Islet of Langerhans (tissue), 1 donor: Measurements from ENCODE around the gene HHIPL1.

Experiments
- FAIRE-seq: peaks from one replicate; lab custom pipeline; 2011; peaks lifted over from hg19 to GRCh38; lab: Jason Lieb, UNC

Gene HHIPL1

DNA sequence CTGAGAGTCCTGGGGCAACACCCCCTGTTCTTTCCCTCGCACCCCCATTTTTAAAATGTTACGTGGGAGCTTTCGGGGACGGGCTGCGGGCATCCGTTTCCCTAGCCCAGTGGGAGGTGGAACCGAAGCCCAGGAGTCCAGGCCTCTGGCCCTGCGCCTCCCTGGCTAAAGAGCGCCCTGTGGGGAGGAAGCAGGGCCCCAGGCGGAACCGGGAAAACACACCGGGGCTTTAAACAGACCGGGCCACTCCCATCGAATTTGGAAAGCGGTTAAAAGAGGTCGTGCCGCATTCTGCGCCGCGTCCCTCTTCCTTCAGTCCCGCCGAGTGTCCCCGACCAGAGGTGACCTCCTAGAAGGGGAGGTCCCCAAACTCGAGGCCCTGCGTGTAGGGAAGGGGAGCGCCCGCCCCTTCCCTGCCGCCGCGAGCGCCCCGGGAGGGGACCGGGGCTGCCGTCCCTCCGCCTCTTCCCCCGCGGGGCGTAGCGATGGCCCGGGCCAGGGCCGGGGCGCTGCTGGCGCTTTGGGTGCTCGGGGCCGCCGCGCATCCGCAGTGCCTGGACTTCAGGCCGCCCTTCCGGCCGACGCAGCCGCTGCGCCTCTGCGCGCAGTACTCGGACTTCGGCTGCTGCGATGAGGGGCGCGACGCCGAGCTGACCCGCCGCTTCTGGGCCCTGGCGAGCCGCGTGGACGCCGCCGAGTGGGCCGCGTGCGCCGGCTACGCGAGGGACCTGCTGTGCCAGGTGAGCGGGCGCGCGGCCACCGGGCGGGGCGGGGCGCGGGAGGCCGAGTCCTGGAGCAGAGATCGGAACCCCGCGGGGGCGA is at the start of gene HHIPL1:
Gene HHIPL1, plus strand, starts transcription at position 407 of the 822 bp plus-strand sequence. Its CDS starts 79 bp downstream, at position 486.
- FAIRE-seq = no peak

DNA sequence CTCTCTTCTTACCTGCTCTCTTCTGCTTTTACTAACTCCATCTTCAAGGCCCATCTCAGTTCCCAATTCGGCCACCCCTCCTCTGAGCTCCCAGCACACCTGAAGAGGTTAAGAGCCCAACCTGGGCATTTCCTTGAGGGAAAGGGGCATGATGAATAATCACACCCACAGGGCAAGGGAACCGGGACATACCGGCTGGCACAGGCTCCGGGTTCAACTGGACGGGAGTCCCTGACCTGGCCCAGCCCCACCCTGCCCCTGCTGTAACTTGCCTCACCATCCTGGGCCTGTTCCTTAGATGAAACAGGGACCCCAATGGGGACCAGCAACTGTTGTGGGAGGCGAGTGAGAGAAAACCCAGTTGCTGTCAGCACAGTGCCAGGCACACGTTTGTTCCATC is 49.4 kb upstream of the HHIPL1 start:
- no peak for FAIRE-seq

DNA sequence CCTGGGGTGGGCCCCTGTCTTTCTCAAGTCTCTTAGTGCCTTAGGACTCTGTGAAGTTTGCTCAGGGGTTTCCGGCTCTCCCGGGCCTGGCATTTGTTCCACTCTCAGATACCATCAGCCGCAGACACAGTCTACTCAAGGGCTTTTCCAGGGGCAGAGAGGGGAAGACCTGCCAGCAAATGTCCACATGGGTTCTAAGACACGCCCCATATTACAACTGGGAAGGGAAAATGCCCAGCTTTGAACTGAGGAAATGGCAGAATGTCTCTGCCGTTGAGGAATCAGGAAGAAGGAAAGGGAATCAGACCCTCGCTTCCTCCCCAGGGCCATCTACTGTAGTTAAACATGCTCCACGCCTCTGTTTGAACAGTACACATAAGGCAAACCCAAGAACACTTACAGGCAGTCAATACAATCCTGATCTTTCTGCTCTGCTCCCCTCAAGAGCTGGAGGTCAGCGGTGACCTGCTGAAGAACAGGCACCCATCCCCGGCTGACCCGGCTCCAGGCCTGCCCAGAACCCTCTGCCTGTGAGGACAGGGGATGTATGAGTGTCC is 48.8 kb upstream of the HHIPL1 start:
- no peak for FAIRE-seq

DNA sequence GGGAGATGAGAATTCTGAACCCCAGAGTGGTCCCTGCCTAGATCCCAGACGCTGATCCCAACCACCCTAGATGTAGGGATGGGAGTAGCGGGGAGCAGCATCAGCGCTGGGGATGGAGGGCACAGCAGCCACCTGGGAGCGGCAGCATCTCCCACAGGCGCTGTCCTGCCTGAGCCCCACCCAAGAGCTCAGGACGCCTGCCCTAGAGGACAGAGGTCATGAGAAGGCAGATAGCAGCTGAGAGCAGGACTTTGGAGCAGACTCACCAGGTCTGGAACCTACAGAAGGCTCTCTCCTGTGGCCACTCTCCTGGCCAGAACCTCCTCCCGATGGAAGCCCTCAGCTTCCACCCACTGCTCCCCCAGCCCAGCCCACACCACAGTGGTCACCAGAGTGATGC is 48.2 kb upstream of the HHIPL1 start:
- no peak for FAIRE-seq

DNA sequence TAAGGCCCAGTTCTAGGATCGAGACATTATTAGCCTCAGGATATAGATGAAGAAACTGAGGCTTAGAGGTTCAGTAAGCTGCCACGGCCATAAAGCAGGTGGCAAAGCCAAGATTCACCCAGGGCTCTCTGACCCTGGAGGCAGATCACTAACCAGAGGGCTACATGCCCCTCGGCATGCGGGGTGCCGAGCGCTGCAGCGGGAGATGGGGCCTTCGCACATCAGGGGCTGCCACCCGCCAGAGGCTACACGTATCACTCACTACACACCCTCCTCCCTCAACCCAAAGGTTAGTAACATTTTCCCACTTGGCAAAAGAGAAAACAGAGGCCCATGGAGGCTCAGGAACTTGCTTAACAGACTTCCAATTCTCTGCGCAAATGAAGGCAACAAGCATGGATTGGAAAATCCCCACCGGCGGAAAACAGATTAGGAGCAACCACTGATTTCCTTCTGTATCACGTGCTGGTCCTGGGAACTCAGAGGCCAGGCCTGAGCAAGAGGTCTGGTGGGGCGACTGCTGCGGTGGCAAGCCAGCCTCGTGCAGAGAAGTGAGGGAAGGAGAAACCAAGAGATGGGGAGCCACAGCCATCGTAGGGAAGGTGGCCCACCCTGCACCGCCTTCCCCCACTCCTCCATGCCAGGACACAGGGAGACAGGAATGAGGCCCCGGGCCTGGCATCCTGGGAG is 46.9 kb upstream of the HHIPL1 start:
- FAIRE-seq = no peak

DNA sequence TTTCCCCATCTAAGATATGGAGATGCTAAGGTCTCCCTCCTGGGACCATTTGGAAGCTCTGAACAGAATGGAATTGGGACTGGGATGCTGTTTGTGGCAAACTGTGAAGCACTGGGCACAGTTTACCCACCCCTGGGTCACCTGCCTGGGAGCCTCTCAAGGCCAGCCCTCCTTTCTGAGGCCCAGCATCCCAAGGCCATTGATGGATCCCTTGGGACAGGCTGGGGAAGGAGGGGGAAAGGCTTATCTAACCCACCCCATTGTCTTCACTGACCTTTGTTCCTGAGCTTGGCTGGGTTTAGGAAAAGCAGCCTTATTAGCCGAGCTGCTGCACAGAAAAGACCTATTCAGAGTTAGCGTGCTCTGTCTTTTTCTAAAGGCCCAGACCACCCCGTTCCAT is 46.2 kb upstream of the HHIPL1 start:
- no peak for FAIRE-seq

DNA sequence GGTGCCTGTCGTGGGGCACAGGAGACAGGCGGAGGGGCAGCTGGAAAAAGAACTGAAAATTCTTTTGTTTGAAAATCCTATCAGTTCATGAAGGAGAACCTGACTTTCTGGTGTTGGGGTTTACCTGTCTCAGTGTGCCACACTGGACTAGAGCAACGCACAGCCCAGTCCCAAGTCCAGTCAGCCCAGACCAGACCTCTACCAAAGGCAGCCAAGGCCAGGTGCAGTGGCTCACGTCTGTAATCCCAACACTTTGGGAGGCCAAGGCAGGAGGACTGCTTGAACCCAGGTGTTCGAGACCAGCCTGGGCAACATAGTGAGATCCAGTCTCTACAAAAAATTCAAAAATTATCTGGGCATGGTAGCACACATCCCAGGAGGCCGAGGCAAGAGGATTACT is 45.5 kb upstream of the HHIPL1 start:
- no peak for FAIRE-seq

DNA sequence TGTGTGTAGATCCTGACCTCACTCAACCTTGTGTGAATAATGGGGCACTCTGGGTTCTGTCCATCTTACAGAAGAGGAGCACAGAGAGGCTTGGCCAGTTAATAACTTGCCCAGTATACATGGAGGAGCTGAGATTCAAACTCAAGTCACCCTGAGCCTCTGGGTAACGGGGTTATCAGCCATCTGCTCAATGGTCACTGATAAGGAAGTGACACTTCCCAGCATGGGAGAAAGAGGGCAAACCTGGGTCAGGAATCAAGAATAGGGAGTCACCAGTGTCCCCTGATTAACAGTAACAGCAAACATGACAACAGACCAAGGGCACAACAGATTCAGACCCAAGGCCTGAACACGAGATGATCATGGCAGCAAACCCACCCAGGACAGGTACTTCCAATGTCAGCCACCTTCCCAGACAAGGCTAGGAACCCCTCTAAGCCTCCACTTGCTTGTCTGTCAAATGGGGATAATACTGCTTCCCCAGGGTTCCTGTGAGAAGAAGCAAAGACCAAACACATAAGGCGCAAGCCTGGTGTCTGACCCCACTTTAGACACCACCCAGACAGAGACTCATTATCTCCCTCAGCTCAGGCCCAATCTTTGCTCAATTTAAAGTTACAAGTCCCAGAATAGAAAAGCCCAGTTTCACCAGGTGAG is 44.6 kb upstream of the HHIPL1 start:
- no peak for FAIRE-seq

DNA sequence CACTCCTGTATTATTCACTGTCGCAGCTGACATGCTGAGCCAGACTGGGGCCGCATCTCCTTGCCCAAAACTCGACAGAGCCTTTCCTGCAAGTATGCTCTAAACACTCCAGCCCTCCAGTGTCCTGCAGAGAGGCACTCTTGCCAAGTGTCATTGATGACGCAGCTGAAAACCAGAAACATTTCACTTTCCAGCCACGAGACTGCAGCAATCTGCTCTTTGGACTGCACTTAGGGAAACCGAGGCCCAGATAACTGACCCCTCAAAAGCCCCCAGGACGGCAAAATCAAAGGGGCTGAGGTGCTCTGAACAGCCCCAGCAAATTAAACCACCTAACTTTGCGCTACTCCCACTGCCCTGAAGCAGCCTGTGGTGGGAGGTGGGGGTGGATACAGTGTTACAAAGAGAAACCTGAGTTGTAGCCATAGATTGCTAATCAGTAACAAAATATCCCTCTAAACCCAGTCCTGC is 43.5 kb upstream of the HHIPL1 start:
- no peak for FAIRE-seq

DNA sequence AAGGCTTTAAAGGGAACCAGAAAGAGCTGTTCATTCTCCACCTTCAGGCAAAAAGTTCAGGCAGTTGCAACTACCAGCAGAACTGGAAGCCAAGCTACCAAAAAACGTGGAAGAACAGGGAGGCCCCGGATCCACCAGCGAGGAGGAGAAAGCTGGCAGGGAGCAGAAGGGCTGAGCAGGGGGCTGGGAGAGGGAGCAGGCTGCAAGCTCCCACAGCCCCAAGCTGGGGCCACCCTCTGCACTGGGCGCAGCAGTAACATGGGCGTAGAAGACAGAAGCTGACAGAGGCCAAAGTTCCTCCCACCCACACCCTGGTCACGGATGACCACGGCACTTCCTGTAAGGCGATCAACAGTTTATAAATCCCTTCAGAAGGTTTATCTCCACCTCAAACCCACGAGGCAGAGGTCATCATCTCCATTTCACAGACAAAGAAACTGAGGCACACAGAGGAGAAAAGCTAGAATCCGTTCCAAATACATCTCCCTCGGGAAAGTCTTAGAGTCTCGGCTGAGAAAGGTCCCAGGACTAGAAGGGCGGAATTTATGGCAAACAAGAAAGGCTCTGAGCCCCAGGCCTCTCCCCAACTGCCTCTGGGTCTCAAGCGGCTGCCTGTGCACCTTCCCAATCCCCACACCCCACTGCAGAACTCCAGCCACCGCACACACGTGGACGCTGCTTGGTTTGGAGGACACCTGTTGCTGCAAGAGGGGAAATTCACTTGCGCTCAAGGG is 42.7 kb upstream of the HHIPL1 start:
- FAIRE-seq = no peak

DNA sequence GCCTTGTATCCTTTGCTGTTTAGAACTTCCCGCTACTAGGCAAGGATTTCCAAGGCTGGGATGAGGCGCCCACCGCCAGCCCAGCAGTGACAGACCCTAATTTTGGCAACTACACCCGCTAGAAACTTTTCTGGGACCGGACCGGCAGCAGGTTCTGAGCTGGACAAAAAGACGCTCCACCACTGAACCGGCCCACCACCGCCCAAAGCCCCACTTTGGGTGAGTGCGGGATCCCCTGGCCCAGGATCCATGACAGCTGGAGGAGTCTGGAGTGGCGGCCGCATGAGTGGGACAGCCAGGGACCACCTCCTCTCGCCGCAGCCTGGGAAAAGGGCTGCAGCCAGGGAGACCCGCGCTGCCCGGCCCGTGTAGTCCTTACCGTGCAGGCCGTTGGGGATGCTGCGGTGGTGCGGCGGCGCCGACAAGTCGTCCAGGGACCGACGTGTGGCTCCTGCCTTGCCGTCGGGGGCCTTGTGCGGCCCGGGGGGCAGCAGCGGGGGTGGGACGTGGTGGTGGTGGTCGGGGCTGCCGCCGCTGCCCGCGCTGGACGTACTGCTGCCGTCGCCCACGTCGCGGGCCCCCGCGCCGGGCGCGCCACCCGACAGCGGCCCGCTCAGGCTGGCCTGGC is 42.0 kb upstream of the HHIPL1 start:
- FAIRE-seq = no peak

DNA sequence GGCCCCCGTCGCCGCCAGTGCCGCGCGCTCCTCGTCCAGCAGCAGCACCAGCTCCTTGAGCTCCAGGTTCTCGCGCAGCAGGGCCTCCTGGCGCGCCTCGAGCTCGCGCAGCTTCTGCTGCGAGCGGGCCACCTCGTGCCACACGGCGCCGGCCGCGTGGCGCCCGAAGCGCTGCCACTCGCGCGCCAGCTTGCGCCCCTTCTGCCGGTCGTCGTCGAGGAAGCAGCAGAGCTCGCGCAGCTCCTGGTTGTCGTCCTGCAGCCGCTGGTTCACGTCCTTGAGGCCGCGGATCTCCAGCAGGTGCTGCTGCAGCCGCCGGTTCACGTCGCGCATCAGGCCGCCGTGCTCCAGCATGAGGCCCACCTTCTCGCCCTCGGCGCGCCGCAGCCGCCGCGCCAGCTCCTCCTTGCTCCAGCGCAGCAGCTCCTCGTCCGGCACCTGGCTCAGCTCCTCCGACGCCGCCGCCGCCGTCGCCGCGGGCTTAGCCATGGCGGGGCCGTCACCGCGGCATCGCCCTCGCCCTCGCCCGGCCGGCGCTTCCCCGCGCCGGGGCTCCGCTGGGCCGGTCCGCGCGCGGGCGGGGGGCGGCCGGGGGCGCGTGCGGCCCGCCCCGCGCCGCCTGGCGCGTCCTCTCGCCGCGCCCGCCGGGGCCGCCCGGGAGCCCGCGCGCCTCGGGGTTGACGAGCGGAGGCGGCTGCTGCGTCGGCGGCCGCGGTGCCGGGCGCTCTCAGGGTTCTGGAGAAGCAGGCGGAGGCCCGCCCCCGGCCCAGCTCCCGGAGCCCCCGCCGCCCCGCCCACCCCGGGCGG is 41.3 kb upstream of the HHIPL1 start, which contains the start of gene CCDC85C:
Gene CCDC85C, minus strand, starts transcription at position 737 of the 807 bp plus-strand sequence. Its CDS starts 248 bp downstream, at position 489.
- no peak for FAIRE-seq

DNA sequence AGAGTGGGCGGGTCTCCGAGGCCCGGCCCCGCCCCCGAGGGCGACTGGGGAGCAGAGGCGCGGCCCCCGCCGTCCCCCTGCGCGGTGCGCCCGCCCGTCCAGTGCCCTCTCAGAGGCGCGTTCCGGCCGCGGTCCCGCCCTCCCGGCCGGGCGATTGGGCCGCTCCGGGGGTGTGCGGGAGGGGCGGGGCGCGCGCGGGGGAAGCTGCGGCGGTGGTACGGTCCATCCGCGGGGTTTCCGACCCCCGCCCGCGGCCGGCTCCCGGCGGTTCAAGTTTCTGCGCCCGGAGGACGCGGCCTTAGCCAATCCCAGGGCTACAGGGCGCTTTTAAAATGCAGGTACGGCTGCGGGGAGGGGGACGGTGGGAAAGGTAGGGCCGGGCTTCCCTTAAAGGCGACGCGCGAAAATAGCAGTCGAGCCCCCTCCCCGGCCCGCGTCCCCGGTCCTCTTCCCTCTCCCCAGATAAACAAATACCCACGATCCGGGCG is 40.6 kb upstream of the HHIPL1 start:
- no peak for FAIRE-seq

DNA sequence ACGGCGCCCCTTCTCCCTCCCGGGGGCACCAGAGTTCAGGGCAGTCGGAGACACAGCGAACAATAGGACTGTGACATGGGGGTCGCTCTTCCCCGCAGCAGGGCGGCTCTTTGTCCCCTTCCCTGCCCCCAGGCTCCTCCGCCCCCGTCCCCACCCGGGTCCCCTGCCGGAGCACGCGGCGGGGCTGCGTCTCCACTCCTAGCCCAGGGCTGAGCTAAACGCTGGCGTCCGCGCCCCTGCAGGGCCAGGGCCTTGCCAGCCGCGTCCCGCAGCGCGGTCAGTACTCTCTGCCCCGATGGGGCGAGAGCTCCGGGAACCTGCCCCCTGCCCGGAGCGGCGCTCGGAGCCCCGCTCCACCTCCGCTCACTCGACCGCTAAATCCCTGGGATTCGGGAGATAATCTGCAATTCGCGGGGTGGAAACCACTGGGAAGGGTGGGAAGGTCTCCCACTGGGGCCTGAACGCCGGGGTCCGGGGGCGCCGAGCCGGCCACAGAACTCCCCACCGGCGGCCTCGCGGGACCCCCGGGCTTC is 40.1 kb upstream of the HHIPL1 start:
- no peak for FAIRE-seq

DNA sequence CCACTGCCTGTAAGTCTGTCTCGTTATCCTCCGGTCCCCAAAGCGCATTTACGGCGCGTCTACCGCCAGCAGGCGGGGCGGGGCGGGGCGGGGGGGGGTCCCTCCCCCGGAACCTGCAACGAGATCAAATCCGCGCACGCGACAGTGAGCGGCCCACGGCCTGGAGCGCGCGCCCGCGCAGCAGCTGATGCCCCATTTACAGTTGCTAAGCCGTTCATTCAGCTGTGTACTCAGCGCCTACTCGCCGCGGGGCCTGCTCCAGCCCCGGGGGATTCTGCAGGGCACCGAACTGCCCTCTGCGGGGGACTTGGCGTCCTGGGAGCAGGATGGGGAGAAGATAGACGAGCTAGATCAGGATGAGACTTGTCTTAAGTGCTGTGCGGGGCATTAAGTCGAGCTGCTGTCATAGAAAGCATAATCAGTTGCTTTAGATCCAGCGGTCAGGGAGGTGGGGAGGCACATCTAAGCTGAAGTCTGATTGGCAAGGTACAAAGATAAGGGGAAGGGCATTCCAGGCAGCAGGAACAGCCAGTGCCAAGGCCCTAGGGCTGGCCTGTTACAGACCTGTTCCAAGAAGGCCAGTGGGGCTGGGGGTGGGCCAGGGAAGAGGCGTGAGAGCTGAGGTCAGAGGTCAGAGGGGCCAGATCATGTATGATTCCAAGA is 39.5 kb upstream of the HHIPL1 start:
- FAIRE-seq = no peak

DNA sequence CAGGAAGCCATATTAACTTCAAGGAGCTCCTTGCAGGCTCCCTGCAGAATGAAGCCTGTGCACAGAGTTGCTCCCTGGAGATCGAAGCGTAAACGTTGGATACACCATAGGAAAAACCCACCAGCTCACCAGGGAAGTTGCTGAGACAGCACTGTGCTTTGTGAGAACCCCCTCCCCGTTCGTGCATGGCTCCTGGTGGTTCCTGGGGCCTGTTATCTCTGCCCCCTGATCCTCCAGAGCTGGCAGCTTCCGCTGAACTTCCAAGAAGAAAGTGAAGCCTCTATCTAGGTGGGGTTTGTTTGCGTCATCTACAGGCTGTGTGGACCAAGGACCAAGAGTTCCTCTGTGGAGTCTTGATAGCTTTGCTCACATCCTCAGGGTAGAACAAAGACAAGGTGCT is 38.6 kb upstream of the HHIPL1 start:
- no peak for FAIRE-seq

DNA sequence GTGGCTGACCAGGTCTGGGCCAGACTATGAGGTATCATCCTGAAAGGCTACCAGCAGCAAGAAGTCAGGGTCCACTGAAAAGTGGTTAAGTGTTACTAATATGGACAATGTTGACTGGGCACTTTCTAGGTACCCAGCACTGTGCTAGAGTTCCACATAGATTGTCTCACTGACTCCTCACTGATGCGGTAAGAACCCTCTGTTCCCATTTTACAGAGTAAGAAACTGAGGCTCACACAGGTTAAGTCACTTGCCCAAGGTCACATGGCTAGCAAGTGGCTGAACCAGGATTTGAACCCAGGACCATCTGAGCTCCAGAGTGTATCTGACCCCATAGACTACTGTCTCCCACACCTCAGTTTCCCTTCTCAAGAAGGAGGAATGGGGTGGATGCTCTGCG is 36.3 kb upstream of the HHIPL1 start:
- FAIRE-seq = no peak

DNA sequence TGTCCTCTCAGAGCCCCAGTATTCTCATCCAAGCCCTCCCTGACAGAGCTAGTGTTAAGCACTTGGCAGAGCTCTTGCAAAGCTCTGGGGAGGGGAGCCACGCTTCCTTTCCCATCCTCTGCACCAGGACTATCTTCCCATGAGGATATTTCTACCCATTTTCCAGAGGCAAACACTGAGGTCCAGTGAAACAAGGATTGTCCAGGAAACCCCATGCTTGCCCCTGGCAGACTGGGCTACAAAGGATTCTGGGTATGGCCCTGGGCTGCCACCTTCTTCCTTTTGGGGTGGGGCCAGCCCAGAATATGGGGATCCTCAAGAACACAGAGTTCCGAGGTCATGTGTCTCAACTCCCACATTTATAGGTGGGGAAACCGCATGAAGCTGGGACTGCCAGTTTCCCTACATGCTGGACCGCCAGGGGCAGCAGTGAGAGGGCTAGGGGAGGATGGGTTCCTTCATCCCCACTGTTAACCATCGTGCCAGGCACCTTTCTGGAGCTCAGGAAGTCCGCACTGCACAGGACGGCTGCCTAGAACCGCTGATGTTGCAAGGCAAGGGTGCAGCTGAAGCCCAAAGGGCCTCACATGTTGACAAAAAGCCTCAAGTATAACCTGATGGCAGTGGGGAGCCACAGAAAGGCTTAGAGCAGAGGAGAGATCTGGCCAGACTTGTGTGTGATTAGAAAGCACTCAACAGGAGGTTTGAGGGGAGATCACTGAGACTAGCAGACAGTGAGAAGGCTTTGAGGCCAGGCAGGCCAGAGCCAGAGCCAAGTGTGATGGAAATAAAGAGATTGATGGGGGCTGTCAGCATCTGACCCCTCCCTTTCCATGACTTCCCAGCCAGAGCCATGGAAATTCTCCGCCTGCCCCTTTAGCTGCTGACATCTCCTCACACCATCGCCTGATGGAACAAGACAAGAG is 35.4 kb upstream of the HHIPL1 start:
- no peak for FAIRE-seq

DNA sequence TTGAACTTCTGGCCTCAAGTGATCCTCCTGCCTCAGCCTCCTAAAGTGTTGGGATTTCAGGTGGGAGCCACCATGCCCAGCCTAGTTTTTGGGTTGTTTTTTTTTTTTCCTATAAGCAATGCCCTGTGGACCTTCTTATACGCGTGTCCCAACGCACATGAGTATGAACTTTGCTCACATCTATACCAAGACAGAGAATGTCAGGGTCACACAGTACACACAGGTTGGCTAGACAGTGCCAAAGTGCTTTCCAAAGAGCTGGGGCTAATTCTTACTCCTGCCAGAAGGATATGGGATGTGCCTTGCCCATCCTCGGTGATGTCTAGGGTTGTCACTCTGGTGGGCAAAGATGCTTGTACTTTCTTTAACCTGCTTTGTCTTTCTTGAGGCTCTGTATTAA is 33.3 kb upstream of the HHIPL1 start:
- FAIRE-seq = no peak
